HEK293 (cell line): Measurements from ENCODE around the gene CYTH4.

ENCODE experiments used
- CTCF ChIA-PET: fragments of 350-600 bp; formaldehyde crosslinking; extraction: SDS; loops from one replicate; lab custom pipeline; 2021; ENCODE audit warnings: antibody characterized with exemption; lab: Yijun Ruan, JAX
- POLR2A ChIA-PET: fragments of 300-600 bp; formaldehyde crosslinking; extraction: SDS; loops from one replicate; lab custom pipeline; 2020; ENCODE audit warnings: antibody characterized with exemption, inconsistent platforms; lab: Yijun Ruan, JAX
- H3K27ac ChIP-seq: fragments of 200-500 bp; sonication (Bioruptor generic); 2 replicates; pipeline ENCODE4 v1.5.1; 2014; ENCODE audit warnings: low read depth, low read length, control low read depth, inconsistent platforms; ENCODE audit errors: extremely low read depth
- H3K36me3 ChIP-seq, 2 experiments: fragments of 200-500 bp in 1 of 2; sonication (Bioruptor generic) in 1 of 2; 1 replicate in 1 of 2; 2 replicates in 1 of 2; pipeline ENCODE4 v1.5.1; 2014 to 2017; ENCODE audit warnings: inconsistent platforms in 2 of 2, low read length in 2 of 2; ENCODE audit not compliant: control insufficient read depth in 2 of 2, insufficient read depth in 1 of 2
- H3K4me1 ChIP-seq: fragments of 200-500 bp; sonication (Bioruptor generic); 2 replicates; pipeline ENCODE4 v1.5.1; 2014; ENCODE audit warnings: mild to moderate bottlenecking, low read length, inconsistent platforms; ENCODE audit not compliant: control insufficient read depth, insufficient read depth
- H3K4me3 ChIP-seq: 2 replicates; pipeline ENCODE4 v1.5.1; 2011; ENCODE audit warnings: low read depth, mild to moderate bottlenecking, control low read depth, low read length, moderate library complexity
- H3K9me3 ChIP-seq: fragments of 200-500 bp; sonication (Bioruptor generic); 2 replicates; pipeline ENCODE4 v1.5.1; 2014; ENCODE audit warnings: low read depth, low read length, inconsistent platforms; ENCODE audit not compliant: control insufficient read depth, insufficient read depth
- GLIS2 ChIP-seq: fragments of 450-650 bp; formaldehyde crosslinking; IDR thresholded peaks from 2 replicates; pipeline ENCODE4 v1.5.1; 2016; ENCODE audit warnings: missing biosample characterization, missing genetic modification characterization
- HIC1 ChIP-seq: fragments of 450-650 bp; formaldehyde crosslinking; IDR thresholded peaks from 2 replicates; pipeline ENCODE4 v1.5.1; 2016; ENCODE audit warnings: missing biosample characterization, missing genetic modification characterization
- KLF16 ChIP-seq: fragments of 450-650 bp; formaldehyde crosslinking; IDR thresholded peaks from 2 replicates; pipeline ENCODE4 v1.5.1; 2017; ENCODE audit warnings: missing biosample characterization, missing genetic modification characterization
- PRDM6 ChIP-seq: fragments of 450-650 bp; formaldehyde crosslinking; IDR thresholded peaks from 2 replicates; pipeline ENCODE4 v1.5.1; 2017; ENCODE audit warnings: missing biosample characterization, missing genetic modification characterization
- SALL2 ChIP-seq: fragments of 450-650 bp; formaldehyde crosslinking; IDR thresholded peaks from 2 replicates; pipeline ENCODE4 v1.5.0; 2017; ENCODE audit warnings: missing biosample characterization, mild to moderate bottlenecking, missing genetic modification characterization, borderline replicate concordance
- SP7 ChIP-seq: fragments of 450-650 bp; formaldehyde crosslinking; IDR thresholded peaks from 2 replicates; pipeline ENCODE4 v1.5.1; 2016; ENCODE audit warnings: missing biosample characterization, missing genetic modification characterization
- YY1 ChIP-seq: fragments of 450-650 bp; formaldehyde crosslinking; IDR thresholded peaks from 2 replicates; pipeline ENCODE4 v1.5.1; 2018; ENCODE audit warnings: missing biosample characterization, missing genetic modification characterization
- ZFP69B ChIP-seq: fragments of 450-650 bp; formaldehyde crosslinking; IDR thresholded peaks from 2 replicates; pipeline ENCODE4 v1.5.1; 2016; ENCODE audit warnings: missing biosample characterization, missing genetic modification characterization
- ZNF10 ChIP-seq: fragments of 450-650 bp; formaldehyde crosslinking; IDR thresholded peaks from 2 replicates; pipeline ENCODE4 v1.5.1; 2017; ENCODE audit warnings: missing biosample characterization, missing genetic modification characterization
- ZNF24 ChIP-seq: fragments of 450-650 bp; formaldehyde crosslinking; IDR thresholded peaks from 2 replicates; pipeline ENCODE4 v1.5.1; 2016; ENCODE audit warnings: missing biosample characterization, missing genetic modification characterization
- ZNF26 ChIP-seq: fragments of 450-650 bp; formaldehyde crosslinking; IDR thresholded peaks from 2 replicates; pipeline ENCODE4 v1.5.1; 2016; ENCODE audit warnings: missing biosample characterization, missing genetic modification characterization
- ZNF266 ChIP-seq: fragments of 450-650 bp; formaldehyde crosslinking; IDR thresholded peaks from 2 replicates; pipeline ENCODE4 v1.5.1; 2016; ENCODE audit warnings: missing biosample characterization, missing genetic modification characterization, low read depth
- ZNF362 ChIP-seq: fragments of 450-650 bp; formaldehyde crosslinking; IDR thresholded peaks from 2 replicates; pipeline ENCODE4 v1.5.1; 2016; ENCODE audit warnings: missing biosample characterization, missing genetic modification characterization
- ZNF473 ChIP-seq: fragments of 450-650 bp; formaldehyde crosslinking; IDR thresholded peaks from 2 replicates; pipeline ENCODE4 v1.5.1; 2017; ENCODE audit warnings: missing biosample characterization, missing genetic modification characterization
- ZNF48 ChIP-seq: fragments of 450-650 bp; formaldehyde crosslinking; IDR thresholded peaks from 2 replicates; pipeline ENCODE4 v1.5.1; 2016; ENCODE audit warnings: missing biosample characterization, missing genetic modification characterization
- ZNF521 ChIP-seq: fragments of 450-650 bp; formaldehyde crosslinking; IDR thresholded peaks from 2 replicates; pipeline ENCODE4 v1.5.1; 2017; ENCODE audit warnings: missing biosample characterization, mild to moderate bottlenecking, missing genetic modification characterization
- ZNF548 ChIP-seq: fragments of 450-650 bp; formaldehyde crosslinking; IDR thresholded peaks from 2 replicates; pipeline ENCODE4 v1.5.1; 2016; ENCODE audit warnings: missing biosample characterization, missing genetic modification characterization
- ZNF664 ChIP-seq: fragments of 450-650 bp; formaldehyde crosslinking; IDR thresholded peaks from 2 replicates; pipeline ENCODE4 v1.5.1; 2016; ENCODE audit warnings: missing biosample characterization, missing genetic modification characterization
- ZNF692 ChIP-seq: fragments of 450-650 bp; formaldehyde crosslinking; IDR thresholded peaks from 2 replicates; pipeline ENCODE4 v1.5.1; 2016; ENCODE audit warnings: missing biosample characterization, missing genetic modification characterization
- ZNF785 ChIP-seq: fragments of 450-650 bp; formaldehyde crosslinking; IDR thresholded peaks from 2 replicates; pipeline ENCODE4 v1.5.1; 2016; ENCODE audit warnings: missing biosample characterization, missing genetic modification characterization

Gene CYTH4

GRCh38 chr22:37255558-37256006, 26.7 kb upstream of the CYTH4 start (continued):
- no peak for TF ChIP-seq ZNF48
- peak; percentile 93; the same call in 1 of the 2 replicates for TF ChIP-seq ZNF521 (tag by site-specific recombination)
- no peak for TF ChIP-seq ZNF664 (tag by site-specific recombination)
- TF ChIP-seq ZNF362 (tag by site-specific recombination), result no peak
- no peak for TF ChIP-seq ZNF548 (tag by site-specific recombination)
- 0 out of 2 replicates have a peak, but pooled peaks have one; percentile 30 for TF ChIP-seq ZNF266 (tag by site-specific recombination)
- no peak for TF ChIP-seq YY1 (tag by site-specific recombination)
- TF ChIP-seq ZNF10, result no peak
- TF ChIP-seq SALL2 (tag by site-specific recombination), result peak; percentile 92

GRCh38 chr22:37256075-37256726, 26.1 kb upstream of the CYTH4 start:
- 0 out of 2 replicates have a peak, but pooled peaks have one; percentile 41 for TF ChIP-seq ZNF692
- TF ChIP-seq ZFP69B (tag by site-specific recombination), result 0 out of 2 replicates have a peak, but pooled peaks have one; percentile 34
- 0 out of 2 replicates have a peak, but pooled peaks have one; percentile 17 for TF ChIP-seq GLIS2 (tag by site-specific recombination)
- no peak for TF ChIP-seq ZNF473 (tag by site-specific recombination)
- TF ChIP-seq HIC1 (tag by site-specific recombination), result no peak
- TF ChIP-seq, all 188 proteins: peak for 3
- ChIA-PET POLR2A (no interaction called here), CTCF (interaction anchor here (0.5 to 1.2 kb wide), 4 partner anchors 11 to 60 kb away, joined by 3 to 5 read pairs (median 4); no protein-coding TSS in a partner anchor)

GRCh38 chr22:37258005-37258752, 24.1 kb upstream of the CYTH4 start:
- TF ChIP-seq KLF16 (tag by site-specific recombination) (no peak), PRDM6 (peak; percentile 53; the same call in 1 of the 2 replicates), ZNF26 (tag by site-specific recombination) (no peak), ZNF24 (tag by site-specific recombination) (no peak), SP7 (no peak), ZNF785 (tag by site-specific recombination) (no peak)
- Histone ChIP-seq H3K36me3 (no peaks in the 10 kb centered on the region), H3K4me3 (no peak overlapping the region), H3K9me3 (no peaks in the 10 kb centered on the region), H3K27ac (no peak overlapping the region), H3K4me1 (no peaks in the 10 kb centered on the region; the same call in 1 of the 2 replicates)
- ChIA-PET POLR2A (interaction anchor here (0.5 to 0.7 kb wide), 2 partner anchors 71 to 397 kb away, joined by 3 to 4 read pairs; no protein-coding TSS in a partner anchor), CTCF (interaction anchor here (0.6 to 5.4 kb wide), 8 partner anchors 12 to 200 kb away, joined by 3 to 68 read pairs (median 24); partner anchors contain the start of gene RAC2)

More at GRCh38 chr22:37256075-37256726, 26.1 kb upstream of the CYTH4 start:
- H3K27ac ChIP-seq, result no peak overlapping the region
- H3K4me3 ChIP-seq, result no peak overlapping the region
- H3K4me1 ChIP-seq, result no peaks in the 10 kb centered on the region; the same call in 1 of the 2 replicates
- no peaks in the 10 kb centered on the region for H3K36me3 ChIP-seq
- H3K9me3 ChIP-seq, result no peaks in the 10 kb centered on the region
